GM06990 (cell line): ENCODE measurements around the gene TBK1.

Experiments
- DNase-seq: peaks from one replicate; pipeline ENCODE4 v3.0.0-alpha.2; 2011; ENCODE audit not compliant: insufficient read length; ENCODE audit errors: extremely low read depth
- H3K27me3 ChIP-seq: replicated peaks from 2 replicates; pipeline ENCODE4 v1.6.0; 2011; ENCODE audit warnings: low read length; ENCODE audit not compliant: control insufficient read depth, insufficient read depth
- H3K36me3 ChIP-seq: 2 replicates; pipeline ENCODE4 v1.5.1; 2011; ENCODE audit warnings: low read length; ENCODE audit not compliant: control insufficient read depth, insufficient read depth
- H3K4me3 ChIP-seq: replicated peaks from 2 replicates; pipeline ENCODE4 v1.5.1; 2011; ENCODE audit warnings: low read depth, mild to moderate bottlenecking, control low read depth, low read length
- CTCF ChIP-seq: IDR thresholded peaks from 2 replicates; pipeline ENCODE4 v1.5.1; 2011; ENCODE audit warnings: low read length, control low read depth, mild to moderate bottlenecking, inconsistent platforms; ENCODE audit not compliant: insufficient read depth, poor library complexity, severe bottlenecking

The TBK1 gene

GRCh38 chr12:64451687-64452558, at the start of gene TBK1:
Gene TBK1, plus strand, starts transcription at chr12:64452120. Its CDS starts 3,751 bp downstream, at chr12:64455871.
- DNase-seq = peak; percentile 96
- Histone ChIP-seq H3K36me3 (peaks cover 5% of the 10 kb centered on the region), H3K4me3 (peak within 1 kb of the TSS; percentile 95), H3K27me3 (no peaks in the 10 kb centered on the region)
- no peak for TF ChIP-seq CTCF

- no peak for DNase-seq
- Histone ChIP-seq H3K27me3 (no peaks in the 10 kb centered on the region), H3K36me3 (no peaks in the 10 kb centered on the region), H3K4me3 (no peak overlapping the region)
- TF ChIP-seq CTCF = no peak
Measured at GRCh38 chr12:64402181-64402580, 49.7 kb upstream of the TBK1 start.

- Histone ChIP-seq H3K27me3 (no peaks in the 10 kb centered on the region), H3K4me3 (peak within 1 kb of the TSS; percentile 92), H3K36me3 (no peaks in the 10 kb centered on the region)
- no peak for TF ChIP-seq CTCF
- peak; percentile 99 for DNase-seq
Measured at GRCh38 chr12:64403707-64404469, 48.0 kb upstream of the TBK1 start, which contains the start of gene XPOT. Gene XPOT, plus strand, starts transcription at chr12:64404392. Its CDS starts 5,644 bp downstream, at chr12:64410036.

GRCh38 chr12:64404470-64405256, 47.3 kb upstream of the TBK1 start:
- no peak for TF ChIP-seq CTCF
- H3K4me3 ChIP-seq = peak overlapping the region; percentile 92
- H3K27me3 ChIP-seq = no peaks in the 10 kb centered on the region
- H3K36me3 ChIP-seq = no peaks in the 10 kb centered on the region
- no peak for DNase-seq

GRCh38 chr12:64407342-64408223, 44.3 kb upstream of the TBK1 start:
- no peak for TF ChIP-seq CTCF
- H3K27me3 ChIP-seq = no peaks in the 10 kb centered on the region
- no peak for DNase-seq
- no peak overlapping the region for H3K4me3 ChIP-seq
- no peaks in the 10 kb centered on the region; the same call in 1 of the 2 replicates for H3K36me3 ChIP-seq
